Measurements from ENCODE around the gene PPP1R14B. TPM values are rescaled to one million over a fixed set of nuclear protein-coding genes. Genes with fewer than 3 reads are reported as not detected.
A peak's percentile ranks its signal among the peaks of the same experiment; 100 is the strongest.

Gene PPP1R14B
- total and polyA plus RNA-seq, 2 of the 13 experiments (the other 11 are each of a cell fraction or from before 2014, with no cell fraction given), result 110 to 148 TPM

DNA sequence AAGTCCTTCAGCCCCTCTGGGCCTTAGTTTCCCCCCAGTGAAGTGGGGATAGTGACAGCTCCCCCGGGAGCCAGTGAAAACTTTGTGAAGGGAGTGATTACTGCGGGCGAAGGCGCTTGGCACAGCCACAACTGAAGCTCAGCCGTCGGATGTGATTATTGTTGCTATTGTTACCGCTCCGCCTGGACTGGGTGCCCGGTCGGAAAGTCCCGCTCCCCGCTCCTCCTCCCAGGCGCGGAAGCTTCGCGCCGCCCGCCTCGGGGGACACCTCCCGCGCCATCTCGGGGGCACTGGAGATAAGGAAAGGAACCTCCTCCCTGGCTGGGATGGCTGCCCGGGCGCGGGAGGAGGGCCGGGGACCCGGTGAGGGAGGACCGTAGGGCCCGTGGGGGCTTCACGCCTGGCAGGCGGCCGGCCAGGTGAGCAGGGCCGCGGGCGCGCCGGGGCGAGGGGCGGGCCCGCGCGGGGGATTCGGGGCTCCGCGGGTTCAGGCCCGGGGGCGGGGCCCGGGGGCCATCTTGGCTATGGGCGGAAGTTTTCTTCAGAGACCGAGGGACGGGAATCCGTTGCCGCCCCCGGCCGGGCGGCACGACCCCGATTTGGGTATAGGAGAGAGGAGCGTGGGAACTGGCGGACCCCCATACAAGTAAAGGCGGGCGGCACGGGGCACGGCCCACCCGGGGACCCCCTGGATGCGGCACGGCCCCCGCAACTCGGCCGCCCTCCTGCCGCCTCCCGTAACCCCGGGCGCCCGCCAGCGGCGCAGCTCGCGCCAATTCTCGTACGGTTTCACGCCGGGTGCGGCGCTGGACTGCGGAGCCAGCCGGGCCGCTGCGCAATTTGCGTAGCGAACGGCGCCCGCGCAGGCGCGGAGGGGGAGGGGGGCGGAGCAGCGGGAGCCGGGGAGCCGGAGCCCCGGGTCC is 38.5 kb upstream of the PPP1R14B start, which contains the start of gene GPR137 (continued):
- TF ChIP-seq TAF15 (IDR thresholded peaks at IDR 0.05; ENCODE audit: low read depth, low read length, poor library complexity, severe bottlenecking), result no peak
- TF ChIP-seq KLF15 (CRISPR knock-in tag; IDR thresholded peaks at IDR 0.05; ENCODE audit: borderline replicate concordance), result no peak
- TF ChIP-seq, protein P1, sequence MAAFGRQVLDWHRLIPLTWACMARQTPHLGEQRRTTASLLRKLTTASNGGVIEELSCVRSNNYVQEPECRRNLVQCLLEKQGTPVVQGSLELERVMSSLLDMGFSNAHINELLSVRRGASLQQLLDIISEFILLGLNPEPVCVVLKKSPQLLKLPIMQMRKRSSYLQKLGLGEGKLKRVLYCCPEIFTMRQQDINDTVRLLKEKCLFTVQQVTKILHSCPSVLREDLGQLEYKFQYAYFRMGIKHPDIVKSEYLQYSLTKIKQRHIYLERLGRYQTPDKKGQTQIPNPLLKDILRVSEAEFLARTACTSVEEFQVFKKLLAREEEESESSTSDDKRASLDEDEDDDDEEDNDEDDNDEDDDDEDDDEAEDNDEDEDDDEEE (CRISPR knock-in tag; IDR thresholded peaks at IDR 0.05), result peak; percentile 16; the same call in 1 of the 2 replicates
- no peak for TF ChIP-seq ZNF251 (CRISPR knock-in tag; IDR thresholded peaks at IDR 0.05)
- TF ChIP-seq, protein P2, sequence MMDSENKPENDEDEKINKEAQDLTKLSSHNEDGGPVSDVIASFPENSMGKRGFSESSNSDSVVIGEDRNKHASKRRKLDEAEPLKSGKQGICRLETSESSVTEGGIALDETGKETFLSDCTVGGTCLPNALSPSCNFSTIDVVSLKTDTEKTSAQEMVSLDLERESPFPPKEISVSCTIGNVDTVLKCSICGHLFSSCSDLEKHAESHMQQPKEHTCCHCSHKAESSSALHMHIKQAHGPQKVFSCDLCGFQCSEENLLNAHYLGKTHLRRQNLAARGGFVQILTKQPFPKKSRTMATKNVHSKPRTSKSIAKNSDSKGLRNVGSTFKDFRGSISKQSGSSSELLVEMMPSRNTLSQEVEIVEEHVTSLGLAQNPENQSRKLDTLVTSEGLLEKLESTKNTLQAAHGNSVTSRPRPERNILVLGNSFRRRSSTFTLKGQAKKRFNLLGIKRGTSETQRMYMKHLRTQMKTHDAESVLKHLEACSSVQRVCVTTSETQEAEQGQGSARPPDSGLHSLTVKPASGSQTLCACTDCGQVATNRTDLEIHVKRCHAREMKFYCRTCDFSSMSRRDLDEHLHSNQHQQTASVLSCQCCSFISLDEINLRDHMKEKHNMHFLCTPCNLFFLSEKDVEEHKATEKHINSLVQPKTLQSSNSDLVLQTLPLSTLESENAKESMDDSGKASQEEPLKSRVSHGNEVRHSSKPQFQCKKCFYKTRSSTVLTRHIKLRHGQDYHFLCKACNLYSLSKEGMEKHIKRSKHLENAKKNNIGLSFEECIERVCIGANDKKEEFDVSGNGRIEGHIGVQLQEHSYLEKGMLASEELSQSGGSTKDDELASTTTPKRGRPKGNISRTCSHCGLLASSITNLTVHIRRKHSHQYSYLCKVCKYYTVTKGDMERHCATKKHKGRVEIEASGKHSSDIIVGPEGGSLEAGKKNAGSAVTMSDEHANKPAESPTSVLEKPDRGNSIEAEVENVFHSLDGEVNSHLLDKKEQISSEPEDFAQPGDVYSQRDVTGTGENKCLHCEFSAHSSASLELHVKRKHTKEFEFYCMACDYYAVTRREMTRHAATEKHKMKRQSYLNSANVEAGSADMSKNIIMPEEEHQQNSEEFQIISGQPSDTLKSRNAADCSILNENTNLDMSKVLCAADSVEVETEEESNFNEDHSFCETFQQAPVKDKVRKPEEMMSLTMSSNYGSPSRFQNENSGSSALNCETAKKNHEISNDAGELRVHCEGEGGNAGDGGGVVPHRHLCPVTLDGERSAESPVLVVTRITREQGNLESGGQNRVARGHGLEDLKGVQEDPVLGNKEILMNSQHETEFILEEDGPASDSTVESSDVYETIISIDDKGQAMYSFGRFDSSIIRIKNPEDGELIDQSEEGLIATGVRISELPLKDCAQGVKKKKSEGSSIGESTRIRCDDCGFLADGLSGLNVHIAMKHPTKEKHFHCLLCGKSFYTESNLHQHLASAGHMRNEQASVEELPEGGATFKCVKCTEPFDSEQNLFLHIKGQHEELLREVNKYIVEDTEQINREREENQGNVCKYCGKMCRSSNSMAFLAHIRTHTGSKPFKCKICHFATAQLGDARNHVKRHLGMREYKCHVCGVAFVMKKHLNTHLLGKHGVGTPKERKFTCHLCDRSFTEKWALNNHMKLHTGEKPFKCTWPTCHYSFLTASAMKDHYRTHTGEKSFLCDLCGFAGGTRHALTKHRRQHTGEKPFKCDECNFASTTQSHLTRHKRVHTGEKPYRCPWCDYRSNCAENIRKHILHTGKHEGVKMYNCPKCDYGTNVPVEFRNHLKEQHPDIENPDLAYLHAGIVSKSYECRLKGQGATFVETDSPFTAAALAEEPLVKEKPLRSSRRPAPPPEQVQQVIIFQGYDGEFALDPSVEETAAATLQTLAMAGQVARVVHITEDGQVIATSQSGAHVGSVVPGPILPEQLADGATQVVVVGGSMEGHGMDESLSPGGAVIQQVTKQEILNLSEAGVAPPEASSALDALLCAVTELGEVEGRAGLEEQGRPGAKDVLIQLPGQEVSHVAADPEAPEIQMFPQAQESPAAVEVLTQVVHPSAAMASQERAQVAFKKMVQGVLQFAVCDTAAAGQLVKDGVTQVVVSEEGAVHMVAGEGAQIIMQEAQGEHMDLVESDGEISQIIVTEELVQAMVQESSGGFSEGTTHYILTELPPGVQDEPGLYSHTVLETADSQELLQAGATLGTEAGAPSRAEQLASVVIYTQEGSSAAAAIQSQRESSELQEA (CRISPR knock-in tag; IDR thresholded peaks at IDR 0.05; ENCODE audit: not compliant biosample characterization), result no peak
- TF ChIP-seq ARNT2 (CRISPR knock-in tag; IDR thresholded peaks at IDR 0.05; ENCODE audit: low read depth), result peak; percentile 49; the same call in 1 of the 2 replicates
- no peak for TF ChIP-seq ZNF232 (CRISPR knock-in tag; IDR thresholded peaks at IDR 0.05; ENCODE audit: borderline replicate concordance)
- TF ChIP-seq, protein P3, sequence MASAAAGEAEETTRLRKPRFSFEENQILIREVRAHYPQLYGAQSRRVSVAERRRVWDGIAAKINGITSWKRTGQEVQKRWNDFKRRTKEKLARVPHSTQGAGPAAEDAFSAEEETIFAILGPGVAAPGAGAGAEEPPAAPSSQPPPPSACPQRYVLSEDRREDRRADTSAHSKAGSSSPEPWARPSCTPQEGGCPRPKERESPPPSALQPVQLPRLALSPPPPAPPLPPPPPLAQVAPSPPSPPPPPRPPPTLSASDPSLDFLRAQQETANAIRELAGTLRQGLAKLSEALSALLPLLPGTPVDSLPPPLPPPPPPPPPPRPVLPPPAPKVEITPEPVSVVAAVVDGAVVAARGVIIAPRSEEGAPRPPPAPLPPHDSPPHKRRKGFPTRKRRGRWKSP (CRISPR knock-in tag; IDR thresholded peaks at IDR 0.05), result no peak
- TF ChIP-seq, protein P4, sequence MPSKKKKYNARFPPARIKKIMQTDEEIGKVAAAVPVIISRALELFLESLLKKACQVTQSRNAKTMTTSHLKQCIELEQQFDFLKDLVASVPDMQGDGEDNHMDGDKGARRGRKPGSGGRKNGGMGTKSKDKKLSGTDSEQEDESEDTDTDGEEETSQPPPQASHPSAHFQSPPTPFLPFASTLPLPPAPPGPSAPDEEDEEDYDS (CRISPR knock-in tag; IDR thresholded peaks at IDR 0.05), result no peak
- no peak for TF ChIP-seq KAT2B (IDR thresholded peaks at IDR 0.05; ENCODE audit: borderline replicate concordance, low read depth, low read length)
- TF ChIP-seq, protein P5, sequence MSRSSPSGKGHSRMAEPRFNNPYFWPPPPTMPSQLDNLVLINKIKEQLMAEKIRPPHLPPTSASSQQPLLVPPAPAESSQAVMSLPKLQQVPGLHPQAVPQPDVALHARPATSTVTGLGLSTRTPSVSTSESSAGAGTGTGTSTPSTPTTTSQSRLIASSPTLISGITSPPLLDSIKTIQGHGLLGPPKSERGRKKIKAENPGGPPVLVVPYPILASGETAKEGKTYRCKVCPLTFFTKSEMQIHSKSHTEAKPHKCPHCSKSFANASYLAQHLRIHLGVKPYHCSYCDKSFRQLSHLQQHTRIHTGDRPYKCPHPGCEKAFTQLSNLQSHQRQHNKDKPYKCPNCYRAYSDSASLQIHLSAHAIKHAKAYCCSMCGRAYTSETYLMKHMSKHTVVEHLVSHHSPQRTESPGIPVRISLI (CRISPR knock-in tag; IDR thresholded peaks at IDR 0.05; ENCODE audit: borderline replicate concordance), result no peak
- peak; percentile 52; the same call in 1 of the 2 replicates for TF ChIP-seq KDM5A (IDR thresholded peaks at IDR 0.05; ENCODE audit: borderline replicate concordance, low read length)

All from HepG2 (cell line).